Parathyroid adenoma (tissue), 2 donors: Measurements from ENCODE around the gene CCL8.

Experiments
- H2AFZ ChIP-seq: fragments of 300-600 bp; sonication (generic); one replicate; pipeline ENCODE4 v1.7.0; 2017; ENCODE audit warnings: antibody characterized with exemption, mild to moderate bottlenecking
- H3K27ac ChIP-seq: fragments of 300-600 bp; sonication (generic); one replicate; pipeline ENCODE4 v1.7.0; 2017
- H3K27me3 ChIP-seq: fragments of 300-600 bp; sonication (generic); one replicate; pipeline ENCODE4 v1.7.0; 2017; ENCODE audit warnings: low read length; ENCODE audit not compliant: control insufficient read depth, insufficient read depth
- H3K36me3 ChIP-seq: fragments of 300-600 bp; sonication (generic); one replicate; pipeline ENCODE4 v1.7.0; 2017; ENCODE audit warnings: low read length; ENCODE audit not compliant: control insufficient read depth, insufficient read depth
- H3K4me1 ChIP-seq: fragments of 300-600 bp; sonication (generic); one replicate; pipeline ENCODE4 v1.7.0; 2017; ENCODE audit warnings: control low read depth
- H3K4me2 ChIP-seq: fragments of 300-600 bp; sonication (generic); one replicate; pipeline ENCODE4 v1.7.0; 2017; ENCODE audit warnings: low read length
- H3K4me3 ChIP-seq: fragments of 300-600 bp; sonication (generic); one replicate; pipeline ENCODE4 v1.7.0; 2017; ENCODE audit warnings: low read depth, low read length
- H3K79me2 ChIP-seq: fragments of 300-600 bp; sonication (generic); one replicate; pipeline ENCODE4 v1.7.0; 2017; ENCODE audit warnings: control low read depth
- H3K9ac ChIP-seq: fragments of 300-600 bp; sonication (generic); one replicate; pipeline ENCODE4 v1.7.0; 2017; ENCODE audit warnings: mild to moderate bottlenecking
- H3K9me3 ChIP-seq: fragments of 300-600 bp; sonication (generic); one replicate; pipeline ENCODE4 v1.7.0; 2017; ENCODE audit warnings: low read length; ENCODE audit not compliant: control insufficient read depth
- CTCF ChIP-seq: fragments of 300-600 bp; sonication (generic); IDR thresholded peaks from one replicate; pipeline ENCODE4 v1.7.0; 2017; ENCODE audit warnings: antibody characterized with exemption, mild to moderate bottlenecking
- donor health status: primary hyperparathyroidism.

The CCL8 gene

GRCh38 chr17:34305061-34305460, 14.2 kb upstream of the CCL8 start:
- Histone ChIP-seq H3K4me2 (no peak overlapping the region), H2AFZ (no peak overlapping the region), H3K4me3 (no peak overlapping the region), H3K27me3 (no peaks in the 10 kb centered on the region), H3K9me3 (no peaks in the 10 kb centered on the region), H3K4me1 (no peaks in the 10 kb centered on the region), H3K79me2 (no peaks in the 10 kb centered on the region), H3K9ac (no peak overlapping the region), H3K27ac (no peak overlapping the region), H3K36me3 (no peaks in the 10 kb centered on the region)
- TF ChIP-seq CTCF, result no peak

GRCh38 chr17:34305606-34306005, 13.6 kb upstream of the CCL8 start:
- no peak overlapping the region for H3K4me3 ChIP-seq
- H3K4me1 ChIP-seq, result no peaks in the 10 kb centered on the region
- TF ChIP-seq CTCF, result no peak
- no peak overlapping the region for H2AFZ ChIP-seq
- no peaks in the 10 kb centered on the region for H3K79me2 ChIP-seq
- no peaks in the 10 kb centered on the region for H3K36me3 ChIP-seq
- no peaks in the 10 kb centered on the region for H3K9me3 ChIP-seq
- H3K4me2 ChIP-seq, result no peak overlapping the region
- no peak overlapping the region for H3K27ac ChIP-seq
- H3K27me3 ChIP-seq, result no peaks in the 10 kb centered on the region
- no peak overlapping the region for H3K9ac ChIP-seq

- no peak overlapping the region for H3K4me2 ChIP-seq
- TF ChIP-seq CTCF, result no peak
- H3K79me2 ChIP-seq, result no peaks in the 10 kb centered on the region
- H3K9me3 ChIP-seq, result no peaks in the 10 kb centered on the region
- H3K27ac ChIP-seq, result no peak overlapping the region
- no peaks in the 10 kb centered on the region for H3K36me3 ChIP-seq
- no peaks in the 10 kb centered on the region for H3K27me3 ChIP-seq
- no peak overlapping the region for H2AFZ ChIP-seq
- no peak overlapping the region for H3K4me3 ChIP-seq
- no peaks in the 10 kb centered on the region for H3K4me1 ChIP-seq
- H3K9ac ChIP-seq, result no peak overlapping the region
These were observed 12.8 kb upstream of the CCL8 start for GRCh38 chr17:34306466-34306865.

- Histone ChIP-seq H3K4me2 (no peak overlapping the region), H3K9ac (no peak overlapping the region), H3K9me3 (no peaks in the 10 kb centered on the region), H2AFZ (no peak overlapping the region), H3K36me3 (no peaks in the 10 kb centered on the region), H3K4me3 (no peak overlapping the region), H3K27me3 (no peaks in the 10 kb centered on the region), H3K27ac (no peak overlapping the region), H3K4me1 (no peaks in the 10 kb centered on the region), H3K79me2 (no peaks in the 10 kb centered on the region)
- no peak for TF ChIP-seq CTCF
These were observed 12.1 kb upstream of the CCL8 start for GRCh38 chr17:34307110-34307509.

GRCh38 chr17:34308371-34308770, 10.9 kb upstream of the CCL8 start:
- Histone ChIP-seq H3K79me2 (no peaks in the 10 kb centered on the region), H3K9ac (no peak overlapping the region), H3K27me3 (no peaks in the 10 kb centered on the region), H3K9me3 (no peaks in the 10 kb centered on the region), H3K27ac (no peak overlapping the region), H3K4me2 (no peak overlapping the region), H3K4me1 (no peaks in the 10 kb centered on the region), H2AFZ (no peak overlapping the region), H3K4me3 (no peak overlapping the region), H3K36me3 (no peaks in the 10 kb centered on the region)
- no peak for TF ChIP-seq CTCF
